ENCODE measurements around the gene TOM1.

Gene TOM1

DNA sequence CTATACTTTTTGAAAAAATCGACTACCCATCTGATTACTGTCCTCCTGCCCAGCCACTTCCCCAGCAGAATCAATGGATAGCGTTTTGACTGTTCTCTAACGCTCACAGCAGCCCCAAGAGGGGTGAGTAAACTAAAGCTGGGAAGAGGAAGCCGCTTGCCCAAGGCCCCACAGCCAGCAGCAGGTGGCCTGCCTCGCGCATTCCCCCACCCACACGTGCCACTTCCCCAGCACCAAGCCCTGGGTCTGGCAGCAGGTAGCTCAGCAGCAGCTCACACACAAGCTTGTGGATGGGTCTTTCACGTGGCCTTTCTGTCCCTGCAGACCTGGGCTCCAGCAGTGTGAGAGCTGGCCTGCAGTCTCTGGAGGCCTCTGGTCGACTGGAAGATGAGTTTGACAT, 34.3 kb downstream of the TOM1 start:
- Mint-ChIP-seq H3K36me3 (ENCODE audit: insufficient read depth) (peaks cover 74% of the 10 kb centered on the region), H3K27ac (peak overlapping the region; percentile 38 to 44), H3K4me3 (no peak overlapping the region), H3K27me3 (no peaks in the 10 kb centered on the region), H3K9me3 (no peaks in the 10 kb centered on the region), H3K4me1 (ENCODE audit: low read depth in 2 of 2) (peaks cover 13 to 16% of the 10 kb centered on the region in 2 donors)
- DNase-seq, result no peak
- no peak for ATAC-seq (replicated peaks)

DNA sequence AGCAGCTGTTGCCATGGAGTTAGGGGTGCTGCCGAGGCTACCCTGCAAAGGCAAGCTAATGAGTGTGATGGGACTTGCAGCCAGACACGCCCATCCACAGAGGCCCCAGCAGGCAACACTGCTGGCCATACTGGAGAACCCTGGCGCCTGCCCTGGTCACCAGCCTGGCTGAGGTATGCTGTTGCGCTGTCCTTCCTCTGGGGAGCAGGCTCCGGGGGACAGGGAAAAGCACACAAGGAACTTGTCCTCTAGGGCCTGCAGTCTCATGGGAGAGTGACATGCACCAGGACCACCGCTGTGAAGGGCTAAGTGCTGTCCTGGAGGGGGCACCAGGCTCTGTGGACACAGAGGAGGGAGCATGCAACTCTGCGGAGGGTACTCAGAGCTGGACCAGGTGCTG, 35.8 kb downstream of the TOM1 start:
- H3K4me1 Mint-ChIP-seq (ENCODE audit: low read depth in 2 of 2), result peaks cover 3 to 12% of the 10 kb centered on the region in 2 donors
- peak overlapping the region in 1 of 2 donors; percentile 35 for H3K27ac Mint-ChIP-seq
- no peak for ATAC-seq (replicated peaks)
- peak overlapping the region in 1 of 2 donors; percentile 20 for H3K4me3 Mint-ChIP-seq
- no peaks in the 10 kb centered on the region for H3K9me3 Mint-ChIP-seq
- no peak for DNase-seq
- no peaks in the 10 kb centered on the region for H3K27me3 Mint-ChIP-seq
- H3K36me3 Mint-ChIP-seq (ENCODE audit: insufficient read depth), result peaks cover 67% of the 10 kb centered on the region

DNA sequence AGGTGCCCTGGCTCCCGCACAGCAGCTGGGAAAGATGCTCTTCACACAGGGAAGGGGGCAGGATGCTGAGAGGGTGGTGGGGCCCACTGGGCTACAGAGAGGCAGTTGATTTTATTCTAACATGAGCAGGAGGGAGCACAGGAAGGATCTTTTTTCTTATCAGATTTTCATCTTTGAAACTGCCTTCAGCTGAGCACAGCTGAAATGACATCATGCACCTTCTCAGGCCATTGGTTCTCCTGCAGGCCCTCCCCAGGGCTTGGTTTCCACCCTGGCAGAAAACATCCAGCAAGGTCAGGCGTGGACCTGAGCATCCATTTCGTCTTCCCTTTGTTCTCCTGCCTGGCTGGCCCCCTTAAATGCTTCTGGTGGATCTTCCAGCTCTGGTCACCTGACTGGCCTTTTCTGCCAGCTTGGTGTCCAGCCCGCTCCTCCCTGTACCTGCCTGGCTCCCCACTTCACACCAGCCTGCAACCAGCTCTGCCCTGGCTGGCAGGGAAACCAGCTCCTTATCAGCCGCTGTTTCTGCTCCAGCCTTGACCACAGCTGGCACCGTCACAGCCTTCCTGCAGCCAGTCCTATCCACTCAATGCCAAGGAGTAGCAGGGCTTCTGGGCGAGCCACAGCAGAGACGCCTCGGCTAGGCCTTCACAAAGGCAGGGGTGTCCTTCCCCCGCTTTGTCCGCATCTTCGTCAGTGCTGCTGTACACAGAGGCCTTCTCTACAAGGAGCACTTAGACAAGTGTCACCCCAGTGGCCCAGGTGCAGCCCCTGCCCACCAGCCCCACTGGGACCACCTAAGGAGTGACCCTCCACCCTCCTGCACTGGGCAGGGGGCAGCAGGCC, 36.5 kb downstream of the TOM1 start:
- Mint-ChIP-seq H3K36me3 (ENCODE audit: insufficient read depth) (peaks cover 64% of the 10 kb centered on the region), H3K9me3 (no peaks in the 10 kb centered on the region), H3K4me1 (ENCODE audit: low read depth in 2 of 2) (peaks cover 0 to 8% of the 10 kb centered on the region in 2 donors), H3K27ac (peak overlapping the region in 1 of 2 donors; percentile 69), H3K27me3 (no peaks in the 10 kb centered on the region), H3K4me3 (peak overlapping the region; percentile 20 to 29)
- ATAC-seq (replicated peaks), result no peak
- DNase-seq, result no peak

DNA sequence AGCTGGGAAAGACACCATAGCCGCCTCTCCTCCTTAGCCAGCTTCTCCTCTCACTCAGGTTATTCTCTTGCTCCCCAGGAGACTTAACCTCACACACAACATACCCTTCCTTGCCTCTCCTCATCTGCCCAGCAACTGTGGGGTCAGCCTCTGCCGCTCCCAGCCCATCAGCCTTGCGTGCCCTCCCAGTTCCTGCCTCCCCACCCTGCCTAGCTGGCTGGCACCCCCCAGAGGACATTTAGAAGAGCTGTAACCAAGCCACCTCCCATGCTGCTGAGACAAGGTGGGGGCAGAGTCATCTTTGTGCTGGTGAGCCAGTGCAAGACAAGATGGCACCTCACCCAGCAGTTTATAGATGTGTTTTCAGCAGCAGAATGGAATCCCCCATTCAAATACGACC, 38.2 kb downstream of the TOM1 start:
- Mint-ChIP-seq H3K4me1 (ENCODE audit: low read depth in 2 of 2) (peaks cover 0 to 6% of the 10 kb centered on the region in 2 donors), H3K36me3 (ENCODE audit: insufficient read depth) (peaks cover 55% of the 10 kb centered on the region), H3K4me3 (no peak overlapping the region), H3K27ac (peak overlapping the region; percentile 45 to 59), H3K27me3 (no peaks in the 10 kb centered on the region), H3K9me3 (no peaks in the 10 kb centered on the region)
- peak; percentile 50 for ATAC-seq (replicated peaks)
- DNase-seq, result no peak

DNA sequence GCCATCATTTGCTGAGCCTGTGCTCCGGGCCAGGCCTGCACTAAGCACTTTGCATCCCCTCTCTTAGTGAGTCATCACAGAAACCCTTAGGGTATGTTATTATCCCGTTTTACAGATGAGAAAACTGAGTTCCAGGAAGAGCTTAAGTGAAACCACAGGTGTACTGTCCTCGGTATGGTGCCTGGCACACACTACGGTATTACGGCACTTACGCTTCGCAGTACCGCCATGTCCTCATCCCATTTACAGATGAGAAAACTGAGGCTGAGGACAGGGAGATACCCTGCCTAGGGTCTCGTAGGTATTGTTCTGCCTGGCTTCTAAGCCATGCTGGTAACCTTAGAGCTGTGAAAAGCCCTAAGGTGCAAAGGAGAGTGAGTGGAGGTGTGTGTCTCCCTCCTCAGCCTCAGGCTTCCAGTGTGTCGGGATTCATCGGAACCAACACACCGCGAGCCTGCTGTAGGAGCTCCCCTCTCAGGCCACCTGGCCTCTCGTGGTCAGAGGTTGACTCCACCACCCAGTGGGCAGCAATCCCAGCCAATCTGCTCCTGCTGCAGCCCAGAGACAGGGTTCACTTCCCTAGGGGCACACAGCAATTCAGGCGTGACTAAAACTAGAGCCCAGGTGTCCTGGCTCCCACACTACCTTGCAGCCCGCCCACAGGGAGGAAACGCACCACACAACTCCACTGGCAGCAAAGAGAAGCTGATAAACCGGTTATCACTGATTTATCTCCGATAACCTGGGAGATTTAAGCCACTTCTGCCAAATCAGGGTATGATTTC, 41.6 kb downstream of the TOM1 start:
- no peak overlapping the region for H3K4me3 Mint-ChIP-seq
- no peaks in the 10 kb centered on the region for H3K27me3 Mint-ChIP-seq
- H3K27ac Mint-ChIP-seq, result peak overlapping the region in 1 of 2 donors; percentile 41
- DNase-seq (no peak), ATAC-seq (replicated peaks) (no peak)
- peaks cover 34% of the 10 kb centered on the region for H3K36me3 Mint-ChIP-seq (ENCODE audit: insufficient read depth)
- no peaks in the 10 kb centered on the region for H3K9me3 Mint-ChIP-seq
- no peaks in the 10 kb centered on the region for H3K4me1 Mint-ChIP-seq (ENCODE audit: low read depth in 2 of 2)

DNA sequence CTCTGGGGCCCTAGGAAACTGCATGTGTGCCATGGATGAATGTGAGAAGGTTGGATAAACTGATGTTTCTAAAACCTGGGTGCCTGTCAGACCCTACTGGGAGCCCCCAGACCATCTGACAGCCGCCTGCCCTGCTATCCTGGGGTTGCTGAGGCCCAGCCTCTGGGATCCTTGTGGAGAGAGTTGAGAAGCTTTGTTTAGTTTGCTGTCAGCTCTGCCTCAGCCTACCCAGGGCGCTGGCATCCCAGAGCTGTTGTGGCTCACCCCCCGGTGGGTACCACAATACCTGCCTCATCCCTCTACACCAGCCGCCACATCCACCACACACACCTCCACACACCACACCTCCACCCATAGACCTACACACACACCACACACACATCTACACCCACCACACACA, 42.7 kb downstream of the TOM1 start:
- peaks cover 37% of the 10 kb centered on the region for H3K36me3 Mint-ChIP-seq (ENCODE audit: insufficient read depth)
- DNase-seq (no peak), ATAC-seq (replicated peaks) (peak; percentile 35)
- H3K27me3 Mint-ChIP-seq, result no peaks in the 10 kb centered on the region
- no peaks in the 10 kb centered on the region for H3K9me3 Mint-ChIP-seq
- H3K4me3 Mint-ChIP-seq, result peak overlapping the region in 1 of 2 donors; percentile 21
- H3K27ac Mint-ChIP-seq, result no peak overlapping the region
- no peaks in the 10 kb centered on the region for H3K4me1 Mint-ChIP-seq (ENCODE audit: low read depth in 2 of 2)

DNA sequence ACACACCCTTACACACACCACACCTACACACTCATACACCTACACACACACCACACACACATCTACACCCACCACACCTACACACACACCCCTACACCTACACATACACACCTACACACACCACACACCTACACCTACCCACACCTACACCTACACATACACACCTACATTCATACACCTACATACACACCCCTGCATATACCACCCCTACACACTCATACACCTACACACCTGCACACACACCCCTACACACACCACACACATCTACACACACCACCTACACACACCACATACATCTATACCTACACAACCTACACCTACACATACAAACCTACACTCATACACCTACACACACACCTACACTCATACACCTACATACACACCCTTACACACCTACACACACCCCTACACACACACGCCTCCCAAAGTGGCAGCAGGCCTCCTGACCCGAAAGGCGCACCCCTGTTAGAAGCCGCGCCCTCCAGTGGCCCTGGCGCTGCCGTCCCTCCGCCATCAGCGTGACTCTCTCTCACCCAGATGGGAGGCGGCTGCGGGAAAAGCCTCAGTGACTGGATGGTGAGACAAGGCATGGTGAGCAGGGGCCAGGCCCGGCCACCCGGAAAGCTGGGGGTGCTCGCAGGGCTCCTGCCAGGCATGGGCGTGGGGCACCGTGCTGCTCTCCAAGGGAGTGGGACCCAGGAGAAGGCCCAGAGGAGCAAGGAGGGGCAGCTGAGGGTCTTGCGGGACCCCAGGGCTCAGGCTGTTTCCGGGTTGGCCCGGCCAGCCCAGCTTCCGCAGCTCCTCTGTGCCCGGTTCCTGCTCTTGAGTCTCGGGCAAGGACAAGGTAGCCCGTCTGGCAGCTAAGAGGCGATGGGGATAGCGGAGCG, 44.2 kb downstream of the TOM1 start:
- Mint-ChIP-seq H3K4me3 (no peak overlapping the region), H3K27ac (no peak overlapping the region), H3K27me3 (no peaks in the 10 kb centered on the region), H3K36me3 (ENCODE audit: insufficient read depth) (peaks cover 35% of the 10 kb centered on the region), H3K4me1 (ENCODE audit: low read depth in 2 of 2) (no peaks in the 10 kb centered on the region), H3K9me3 (no peaks in the 10 kb centered on the region)
- ATAC-seq (replicated peaks), result no peak
- no peak for DNase-seq

DNA sequence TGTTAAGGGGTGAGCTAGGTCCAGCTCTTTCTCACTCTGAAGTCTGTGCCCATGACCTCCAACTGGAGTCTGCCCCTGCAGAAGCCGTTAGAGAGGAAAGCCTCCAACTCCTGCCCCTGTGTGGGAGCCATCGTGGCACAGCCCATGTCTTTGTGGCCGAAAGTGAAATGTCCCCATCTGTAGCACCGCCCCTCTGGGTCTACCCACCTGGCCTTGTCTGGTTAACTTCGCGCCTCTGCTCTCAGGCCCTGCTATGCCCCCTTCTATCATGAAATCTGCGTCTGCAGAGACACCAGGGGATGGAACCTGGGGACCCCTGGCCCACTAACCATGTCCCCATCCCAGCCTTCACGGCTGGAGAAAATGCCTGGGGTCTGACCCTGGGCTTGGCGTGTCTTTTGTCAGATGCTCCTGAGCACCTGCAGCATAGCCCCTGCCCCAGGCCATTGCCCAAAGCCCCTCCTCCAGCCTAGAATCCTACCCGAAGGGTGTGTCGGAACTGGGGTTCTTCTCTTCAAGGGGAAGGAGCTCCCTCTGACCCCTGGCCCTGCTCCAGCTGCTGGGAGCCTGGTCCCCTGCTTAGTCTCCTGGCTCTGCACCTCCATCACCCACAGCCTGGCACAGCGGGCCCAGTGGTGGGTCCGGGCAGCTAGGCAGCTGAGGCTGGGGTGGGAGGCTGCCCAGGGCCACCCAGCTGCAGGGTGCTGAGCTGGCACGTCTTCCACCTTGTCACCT, 45.4 kb downstream of the TOM1 start:
- DNase-seq, result no peak
- Mint-ChIP-seq H3K4me3 (no peak overlapping the region), H3K36me3 (ENCODE audit: insufficient read depth) (peaks cover 44% of the 10 kb centered on the region), H3K27me3 (no peaks in the 10 kb centered on the region), H3K9me3 (no peaks in the 10 kb centered on the region), H3K4me1 (ENCODE audit: low read depth in 2 of 2) (no peaks in the 10 kb centered on the region), H3K27ac (no peak overlapping the region)
- no peak for ATAC-seq (replicated peaks)

DNA sequence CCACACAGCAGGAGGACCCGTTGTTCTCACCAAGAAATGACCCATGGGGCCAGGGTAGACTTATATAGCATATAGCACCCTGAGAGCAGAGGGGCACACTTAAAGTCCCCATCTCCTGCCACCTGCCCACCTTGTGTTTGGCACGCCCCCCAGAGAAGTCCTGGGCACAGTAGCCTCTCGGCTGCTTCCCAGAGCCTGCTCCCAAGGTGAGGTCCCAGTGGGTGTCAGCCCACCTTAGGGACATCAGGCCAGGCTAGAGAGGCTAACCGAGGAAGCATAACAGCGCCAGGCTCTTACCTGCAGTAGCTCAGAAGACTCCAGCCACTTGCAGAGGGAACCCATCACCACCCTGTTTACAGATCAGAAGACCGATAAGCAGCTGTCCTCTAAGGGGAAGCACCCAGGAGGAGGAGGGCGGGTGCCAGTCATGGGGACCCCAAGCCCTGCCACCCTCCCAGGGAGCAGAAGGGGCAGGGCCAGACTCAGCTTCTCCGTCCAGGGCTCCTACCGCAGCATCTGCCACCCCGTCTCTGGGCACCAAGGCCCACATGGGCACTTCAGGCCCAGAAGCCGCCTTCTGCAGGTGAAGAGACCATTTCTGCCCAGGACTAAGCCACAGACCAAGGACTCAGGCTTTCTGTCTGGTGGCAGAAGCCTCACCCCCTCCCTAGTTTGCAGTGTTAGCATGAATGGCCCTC, 46.3 kb downstream of the TOM1 start:
- Mint-ChIP-seq H3K4me1 (ENCODE audit: low read depth in 2 of 2) (peaks cover 5 to 7% of the 10 kb centered on the region in 2 donors), H3K4me3 (no peak overlapping the region), H3K36me3 (ENCODE audit: insufficient read depth) (peaks cover 44% of the 10 kb centered on the region), H3K9me3 (no peaks in the 10 kb centered on the region), H3K27me3 (peaks cover 0 to 2% of the 10 kb centered on the region in 2 donors), H3K27ac (no peak overlapping the region)
- DNase-seq (no peak), ATAC-seq (replicated peaks) (no peak)

DNA sequence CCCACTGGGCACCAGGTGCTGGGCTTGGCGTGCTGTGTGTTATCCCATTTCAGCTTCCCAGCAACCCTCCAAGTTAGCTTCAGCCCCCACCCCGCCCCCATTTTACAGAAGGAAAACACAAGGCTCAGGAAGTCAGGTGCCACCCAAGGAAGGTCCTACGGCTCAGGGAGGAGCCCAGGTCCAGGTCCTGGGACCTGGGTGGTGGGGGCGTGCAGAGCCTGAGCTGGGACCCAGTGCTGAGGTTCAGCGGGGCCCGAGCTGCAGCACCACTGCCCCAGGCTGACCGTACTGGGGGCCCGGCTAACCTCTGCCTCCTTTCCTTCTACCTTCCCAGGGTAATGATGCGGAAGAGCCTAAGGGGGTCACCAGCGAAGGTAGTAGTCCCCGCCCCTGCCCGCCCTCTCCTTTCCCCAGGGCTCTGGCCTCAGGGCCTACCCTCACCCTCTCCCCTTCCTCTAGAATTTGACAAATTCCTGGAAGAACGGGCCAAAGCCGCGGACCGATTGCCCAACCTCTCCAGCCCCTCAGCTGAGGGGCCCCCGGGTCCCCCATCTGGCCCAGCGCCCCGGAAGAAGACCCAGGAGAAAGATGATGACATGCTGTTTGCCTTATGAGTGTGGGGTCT, 47.0 kb downstream of the TOM1 start:
- H3K27ac Mint-ChIP-seq, result no peak overlapping the region
- H3K36me3 Mint-ChIP-seq (ENCODE audit: insufficient read depth), result peaks cover 45% of the 10 kb centered on the region
- H3K4me1 Mint-ChIP-seq (ENCODE audit: low read depth in 2 of 2), result peaks cover 12 to 14% of the 10 kb centered on the region in 2 donors
- peaks cover 0 to 10% of the 10 kb centered on the region in 2 donors for H3K27me3 Mint-ChIP-seq
- H3K9me3 Mint-ChIP-seq, result no peaks in the 10 kb centered on the region
- DNase-seq (no peak), ATAC-seq (replicated peaks) (no peak)
- no peak overlapping the region for H3K4me3 Mint-ChIP-seq

DNA sequence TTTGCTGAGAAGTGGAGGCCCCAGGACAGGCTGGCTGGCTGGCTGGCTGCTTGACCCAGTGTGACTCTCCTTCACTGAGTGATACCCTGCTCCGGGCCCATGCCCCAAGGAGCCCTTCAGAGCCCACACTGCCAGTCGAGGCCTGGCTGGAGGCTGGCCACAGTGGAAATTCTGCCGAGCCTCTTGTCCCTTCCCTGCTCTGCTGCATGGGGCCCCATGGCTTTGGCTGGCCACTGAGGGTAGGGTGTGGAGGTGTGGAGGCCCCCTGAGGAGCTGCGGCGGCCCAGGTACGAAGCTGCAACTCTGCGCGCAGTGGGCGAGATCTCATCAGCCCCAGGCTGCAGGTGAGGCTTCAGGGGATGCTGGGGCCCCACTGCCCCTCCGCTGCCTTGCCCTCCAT, 47.8 kb downstream of the TOM1 start:
- no peak for DNase-seq
- peaks cover 15 to 18% of the 10 kb centered on the region in 2 donors for H3K4me1 Mint-ChIP-seq (ENCODE audit: low read depth in 2 of 2)
- H3K27me3 Mint-ChIP-seq, result peaks cover 0 to 17% of the 10 kb centered on the region in 2 donors
- no peaks in the 10 kb centered on the region for H3K9me3 Mint-ChIP-seq
- H3K27ac Mint-ChIP-seq, result no peak overlapping the region
- H3K36me3 Mint-ChIP-seq (ENCODE audit: insufficient read depth), result peaks cover 44% of the 10 kb centered on the region
- no peak overlapping the region for H3K4me3 Mint-ChIP-seq
- no peak for ATAC-seq (replicated peaks)

DNA sequence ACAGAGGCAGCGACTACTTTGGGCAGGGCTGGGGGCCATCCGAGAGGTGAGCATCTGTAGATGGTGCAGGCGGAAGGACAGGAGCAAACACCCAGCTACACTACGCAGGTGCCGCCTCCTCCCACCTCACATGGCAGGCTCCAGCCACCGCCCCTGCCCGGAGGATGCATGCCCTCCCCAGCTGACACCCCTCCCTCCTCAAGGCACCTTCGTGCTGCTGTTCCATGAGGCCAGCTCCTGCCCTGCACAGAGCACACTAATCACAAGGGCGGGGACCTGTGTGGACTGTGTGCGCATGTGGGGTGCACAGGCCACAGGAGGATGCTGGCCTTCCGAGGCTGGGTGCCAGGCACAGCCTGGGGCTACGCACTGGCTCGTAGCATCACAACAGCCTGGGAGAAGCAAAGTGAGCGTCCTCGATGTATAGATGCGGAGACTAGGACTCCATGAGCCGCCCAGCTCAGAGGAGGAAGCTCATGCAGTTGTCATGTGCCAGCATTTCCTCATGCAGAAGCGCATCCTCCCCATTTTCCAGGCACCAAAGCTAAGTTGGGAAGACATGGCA, 48.4 kb downstream of the TOM1 start:
- Mint-ChIP-seq H3K27me3 (peaks cover 0 to 21% of the 10 kb centered on the region in 2 donors), H3K36me3 (ENCODE audit: insufficient read depth) (peaks cover 44% of the 10 kb centered on the region), H3K27ac (no peak overlapping the region), H3K4me3 (no peak overlapping the region), H3K9me3 (no peaks in the 10 kb centered on the region), H3K4me1 (ENCODE audit: low read depth in 2 of 2) (peaks cover 19% of the 10 kb centered on the region in 2 donors)
- DNase-seq (no peak), ATAC-seq (replicated peaks) (no peak)
